CD8-positive, alpha-beta memory T cell (primary cell): Measurements from ENCODE around the gene CALML4. TPM values are rescaled to one million over a fixed set of nuclear protein-coding genes. Genes with fewer than 3 reads are reported as not detected.
"Not testable (repeated sequence)": the region's sequence is repeated elsewhere in the genome, so short reads cannot be mapped to it uniquely, and the experiment has no call there.

ENCODE experiments used
- CTCF ChIA-PET: fragments of 350-600 bp; sonication (Branson Sonifier 250); formaldehyde crosslinking; loops from one replicate; lab custom pipeline; 2021; ENCODE audit warnings: antibody characterized with exemption; lab: Charles Lee
- POLR2A ChIA-PET: fragments of 350-600 bp; sonication (Branson Sonifier 250); formaldehyde crosslinking; loops from one replicate; lab custom pipeline; 2021; ENCODE audit warnings: antibody characterized with exemption; lab: Charles Lee
- DNase-seq, 5 donors: peaks; one replicate each; pipeline versions ENCODE4 v3.0.0 to v3.0.0-alpha.2; 2020 to 2022; ENCODE audit warnings: mixed read lengths in 1 of 5
- H3K27ac ChIP-seq: one replicate; pipeline ENCODE4 v1.7.0; 2013; ENCODE audit warnings: low read depth, mild to moderate bottlenecking, low read length, moderate library complexity
- H3K27me3 ChIP-seq: 2 replicates; pipeline ENCODE4 v1.7.0; 2013; ENCODE audit warnings: low read length, mild to moderate bottlenecking; ENCODE audit not compliant: insufficient read depth, poor library complexity, severe bottlenecking
- H3K36me3 ChIP-seq: 2 replicates; pipeline ENCODE4 v1.7.0; 2013; ENCODE audit warnings: mild to moderate bottlenecking, low read length, moderate library complexity; ENCODE audit not compliant: insufficient read depth
- H3K4me1 ChIP-seq: 2 replicates; pipeline ENCODE4 v1.7.0; 2013; ENCODE audit warnings: mild to moderate bottlenecking, low read length, moderate library complexity; ENCODE audit not compliant: insufficient read depth
- H3K4me3 ChIP-seq: 2 replicates; pipeline ENCODE4 v1.7.0; 2013; ENCODE audit warnings: mild to moderate bottlenecking, low read length
- H3K9me3 ChIP-seq: 2 replicates; pipeline ENCODE4 v1.7.0; 2013; ENCODE audit warnings: mild to moderate bottlenecking, low read length
- H3K27ac Mint-ChIP-seq, 8 donors: one replicate each; pipeline ENCODE4 v1.8.0; 2020 to 2021; ENCODE audit warnings: mixed read lengths in 8 of 8, mild to moderate bottlenecking in 6 of 8, inconsistent platforms in 3 of 8, moderate library complexity in 3 of 8
- H3K27me3 Mint-ChIP-seq, 2 donors: one replicate each; pipeline ENCODE4 v1.8.0; 2020 to 2021; ENCODE audit warnings: mixed read lengths in 2 of 2, mild to moderate bottlenecking in 1 of 2, moderate library complexity in 1 of 2
- H3K36me3 Mint-ChIP-seq, 3 donors: one replicate each; pipeline ENCODE4 v1.8.0; 2020 to 2021; ENCODE audit warnings: mixed read lengths in 3 of 3, inconsistent platforms in 1 of 3, mild to moderate bottlenecking in 1 of 3
- H3K4me1 Mint-ChIP-seq, 3 donors: one replicate each; pipeline ENCODE4 v1.8.0; 2020 to 2021; ENCODE audit warnings: mixed read lengths in 3 of 3, inconsistent platforms in 1 of 3, mild to moderate bottlenecking in 1 of 3
- H3K4me3 Mint-ChIP-seq, 7 donors: one replicate each; pipeline ENCODE4 v1.8.0; 2020 to 2021; ENCODE audit warnings: mixed read lengths in 7 of 7, mild to moderate bottlenecking in 6 of 7, moderate library complexity in 4 of 7, inconsistent platforms in 2 of 7
- H3K9me3 Mint-ChIP-seq, 5 donors: one replicate each; pipeline ENCODE4 v1.8.0; 2020 to 2022; ENCODE audit warnings: mixed read lengths in 5 of 5, mild to moderate bottlenecking in 3 of 5, moderate library complexity in 2 of 5, inconsistent platforms in 1 of 5
- polyA plus RNA-seq: library from polyadenylated mRNA; unstranded; fragments of 300-500 nt; fragmentation: Illumina TruSeq; gene quantifications from one replicate; pipeline ENCODE4 v1.2.3, GENCODE V29; 2021
- total RNA-seq, 2 experiments: library from RNA; stranded (reverse); gene quantifications; one replicate each; pipeline ENCODE4 v1.2.3, GENCODE V29; 2021

CALML4 gene
- total and polyA plus RNA-seq, 3 experiments from 2014 or later, result 0.40 to 6.4 (median 4.9) TPM

GRCh38 chr15:68214838-68215254 lies 9.7 kb upstream of the CALML4 start:
- Histone ChIP-seq H3K27me3 (no peaks in the 10 kb centered on the region), H3K36me3 (no peaks in the 10 kb centered on the region), H3K27ac (no peak overlapping the region), H3K4me1 (no peaks in the 10 kb centered on the region), H3K9me3 (no peaks in the 10 kb centered on the region), H3K4me3 (no peak overlapping the region)
- POLR2A ChIA-PET, result no interaction called here
- Mint-ChIP-seq H3K36me3 (peaks cover 0 to 22% (median 4%) of the 10 kb centered on the region in 3 donors), H3K9me3 (no peaks in the 10 kb centered on the region), H3K27ac (no peak overlapping the region), H3K4me1 (peaks cover under 1 to 2% (median 2%) of the 10 kb centered on the region in 3 donors), H3K4me3 (no peak overlapping the region), H3K27me3 (no peaks in the 10 kb centered on the region)
- CTCF ChIA-PET, result no interaction called here
- no peak for DNase-seq

DNA sequence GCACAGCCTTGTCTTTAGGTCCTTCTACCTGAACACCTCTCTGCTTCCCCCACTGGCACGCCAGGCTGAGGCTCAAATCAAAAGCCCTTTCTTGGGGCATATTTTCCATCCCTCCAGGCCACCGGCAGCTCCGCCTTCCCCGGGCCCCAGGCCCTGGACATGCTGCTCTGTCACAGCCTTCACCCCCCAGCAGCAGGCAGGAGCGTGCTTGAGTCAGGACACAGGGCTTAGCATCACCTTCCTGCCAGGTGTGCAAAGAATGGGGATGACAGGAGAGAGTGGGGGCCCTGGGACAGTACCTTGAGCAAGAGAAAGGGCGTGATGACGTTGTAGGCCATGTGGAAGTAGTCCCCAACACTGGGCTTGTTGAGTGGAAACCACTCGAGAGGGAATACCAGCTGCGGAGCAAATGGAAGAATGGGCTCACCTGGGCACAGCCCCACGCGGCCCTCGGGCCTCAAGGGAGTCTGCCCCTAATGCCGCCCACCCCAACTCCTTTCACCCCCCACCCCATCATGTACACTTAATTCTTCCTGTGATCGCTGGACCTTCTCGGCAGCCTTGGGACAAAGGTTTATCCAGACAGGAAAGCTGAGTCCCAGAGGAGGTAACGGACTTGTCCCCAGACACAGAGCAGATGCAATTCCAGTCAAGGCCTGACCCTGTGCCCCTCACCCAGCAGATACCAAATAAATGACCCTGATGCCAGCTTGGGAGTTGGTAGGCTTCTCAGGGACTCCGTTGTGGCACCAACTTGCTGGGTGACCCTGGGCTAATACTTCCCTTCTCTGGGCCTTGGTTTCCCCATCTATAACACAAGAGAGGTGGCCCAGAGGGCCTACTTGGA lies 9.1 kb upstream of the CALML4 start:
- no peaks in the 10 kb centered on the region for H3K9me3 Mint-ChIP-seq
- Histone ChIP-seq H3K36me3 (no peaks in the 10 kb centered on the region), H3K27me3 (no peaks in the 10 kb centered on the region), H3K27ac (no peak overlapping the region), H3K9me3 (no peaks in the 10 kb centered on the region), H3K4me1 (no peaks in the 10 kb centered on the region), H3K4me3 (no peak overlapping the region)
- CTCF ChIA-PET, result no interaction called here
- H3K27me3 Mint-ChIP-seq, result no peaks in the 10 kb centered on the region
- peaks cover 0 to 22% (median 4%) of the 10 kb centered on the region in 3 donors for H3K36me3 Mint-ChIP-seq
- no peak for DNase-seq
- no peak overlapping the region for H3K4me3 Mint-ChIP-seq
- POLR2A ChIA-PET, result no interaction called here
- H3K27ac Mint-ChIP-seq, result no peak overlapping the region
- peaks cover 5 to 6% (median 5%) of the 10 kb centered on the region in 3 donors for H3K4me1 Mint-ChIP-seq

GRCh38 chr15:68213491-68213845 lies 8.3 kb upstream of the CALML4 start:
- POLR2A ChIA-PET, H3K4me1 ChIP-seq, H3K27ac Mint-ChIP-seq, H3K36me3 ChIP-seq, H3K4me3 ChIP-seq, H3K4me3 Mint-ChIP-seq, H3K27ac ChIP-seq, DNase-seq, H3K27me3 Mint-ChIP-seq, H3K27me3 ChIP-seq, H3K9me3 Mint-ChIP-seq, H3K9me3 ChIP-seq, H3K4me1 Mint-ChIP-seq, CTCF ChIA-PET: not testable (repeated sequence)
- H3K36me3 Mint-ChIP-seq, result peaks cover 0 to 19% (median 4%) of the 10 kb centered on the region in 3 donors

GRCh38 chr15:68211656-68212320 lies 6.7 kb upstream of the CALML4 start:
- ChIA-PET POLR2A (no interaction called here), CTCF (interaction anchor here (1.3 kb wide), 1 partner anchor 348 kb away, joined by 3 read pairs; no protein-coding TSS in a partner anchor)
- Histone ChIP-seq H3K36me3 (no peaks in the 10 kb centered on the region), H3K27ac (no peak overlapping the region), H3K9me3 (no peaks in the 10 kb centered on the region), H3K4me1 (no peaks in the 10 kb centered on the region), H3K27me3 (no peaks in the 10 kb centered on the region), H3K4me3 (no peak overlapping the region)
- Mint-ChIP-seq H3K27ac (peak overlapping the region in 1 of 8 donors; percentile 29), H3K36me3 (peaks cover 0 to 8% (median 0%) of the 10 kb centered on the region in 3 donors), H3K9me3 (no peaks in the 10 kb centered on the region), H3K4me1 (peaks cover 6 to 10% (median 7%) of the 10 kb centered on the region in 3 donors), H3K27me3 (no peaks in the 10 kb centered on the region), H3K4me3 (no peak overlapping the region)
- no peak for DNase-seq

- CTCF ChIA-PET, result interaction anchor here (1.3 kb wide), 1 partner anchor 347 kb away, joined by 3 read pairs; no protein-coding TSS in a partner anchor
- DNase-seq, result peak in 3 of 5 donors; percentile 18 to 34 (median 32)
- Histone ChIP-seq H3K27ac (no peak overlapping the region), H3K9me3 (no peaks in the 10 kb centered on the region), H3K4me3 (no peak overlapping the region), H3K36me3 (no peaks in the 10 kb centered on the region), H3K4me1 (no peaks in the 10 kb centered on the region), H3K27me3 (no peaks in the 10 kb centered on the region)
- Mint-ChIP-seq H3K36me3 (peaks cover 0 to 3% (median 0%) of the 10 kb centered on the region in 3 donors), H3K9me3 (no peaks in the 10 kb centered on the region), H3K27ac (no peak overlapping the region), H3K4me1 (peaks cover 6 to 10% (median 7%) of the 10 kb centered on the region in 3 donors), H3K27me3 (no peaks in the 10 kb centered on the region), H3K4me3 (no peak overlapping the region)
- POLR2A ChIA-PET, result no interaction called here
Measured at GRCh38 chr15:68210821-68211655, 5.9 kb upstream of the CALML4 start.

GRCh38 chr15:68210409-68210756 lies 5.3 kb upstream of the CALML4 start:
- Mint-ChIP-seq H3K9me3 (no peaks in the 10 kb centered on the region), H3K36me3 (peaks cover 0 to 3% (median 0%) of the 10 kb centered on the region in 3 donors), H3K27ac (no peak overlapping the region), H3K27me3 (no peaks in the 10 kb centered on the region), H3K4me1 (peaks cover 6 to 10% (median 7%) of the 10 kb centered on the region in 3 donors), H3K4me3 (no peak overlapping the region)
- Histone ChIP-seq H3K4me3 (no peak overlapping the region), H3K27me3 (no peaks in the 10 kb centered on the region), H3K9me3 (no peaks in the 10 kb centered on the region), H3K4me1 (no peaks in the 10 kb centered on the region), H3K27ac (no peak overlapping the region), H3K36me3 (no peaks in the 10 kb centered on the region)
- DNase-seq, result no peak
- POLR2A ChIA-PET, result no interaction called here
- CTCF ChIA-PET, result interaction anchor here (1.3 kb wide), 1 partner anchor 346 kb away, joined by 3 read pairs; no protein-coding TSS in a partner anchor

GRCh38 chr15:68209735-68210408 lies 4.7 kb upstream of the CALML4 start:
- Histone ChIP-seq H3K4me1 (no peaks in the 10 kb centered on the region), H3K9me3 (no peaks in the 10 kb centered on the region), H3K36me3 (no peaks in the 10 kb centered on the region), H3K4me3 (no peak overlapping the region), H3K27ac (no peak overlapping the region), H3K27me3 (no peaks in the 10 kb centered on the region)
- Mint-ChIP-seq H3K36me3 (no peaks in the 10 kb centered on the region), H3K4me3 (peak overlapping the region in 2 of 7 donors; percentile 12 to 44), H3K27ac (peak overlapping the region in 2 of 8 donors; percentile 57 to 72), H3K4me1 (peaks cover 6 to 10% (median 7%) of the 10 kb centered on the region in 3 donors), H3K27me3 (no peaks in the 10 kb centered on the region), H3K9me3 (no peaks in the 10 kb centered on the region)
- ChIA-PET CTCF (no interaction called here), POLR2A (no interaction called here)
- peak in 1 of 5 donors; percentile 11 for DNase-seq
